HG03196 (cell line): ENCODE measurements around the gene ZNF408.
"Not testable (repeated sequence)": the region's sequence is repeated elsewhere in the genome, so short reads cannot be mapped to it uniquely, and the experiment has no call there.

Experiments used
- ATAC-seq: cut with Tn5 transposase; IDR thresholded peaks from one replicate; pipeline ENCODE4 v1.9.1; 2021; ENCODE audit not compliant: unreplicated experiment

Gene ZNF408

GRCh38 chr11:46696212-46696558 lies 4.6 kb upstream of the ZNF408 start:
- ATAC-seq = no peak

GRCh38 chr11:46697303-46697702 lies 3.5 kb upstream of the ZNF408 start:
- no peak for ATAC-seq

GRCh38 chr11:46697723-46698122 lies 3.1 kb upstream of the ZNF408 start:
- no peak for ATAC-seq

GRCh38 chr11:46698597-46698996 lies 2.2 kb upstream of the ZNF408 start:
- no peak for ATAC-seq

GRCh38 chr11:46701078-46701654 lies 335 bp downstream of the ZNF408 start:
- no peak for ATAC-seq

GRCh38 chr11:46705070-46705688 lies 4.3 kb downstream of the ZNF408 start:
- ATAC-seq = no peak

- no peak for ATAC-seq
Observed at GRCh38 chr11:46706886-46707285, 6.1 kb downstream of the ZNF408 start.

- ATAC-seq = not testable (repeated sequence)
Observed at GRCh38 chr11:46709351-46709750, 8.5 kb downstream of the ZNF408 start.

GRCh38 chr11:46710821-46711269 lies 10.0 kb downstream of the ZNF408 start:
- no peak for ATAC-seq

GRCh38 chr11:46711303-46711702 lies 10.5 kb downstream of the ZNF408 start:
- no peak for ATAC-seq

- no peak for ATAC-seq
Observed at GRCh38 chr11:46712874-46713576, 12.2 kb downstream of the ZNF408 start.

- ATAC-seq = not testable (repeated sequence)
Observed at GRCh38 chr11:46717825-46718154, 17.0 kb downstream of the ZNF408 start.

GRCh38 chr11:46718155-46719019 lies 17.6 kb downstream of the ZNF408 start:
- ATAC-seq = no peak

- no peak for ATAC-seq
Observed at GRCh38 chr11:46719048-46719542, 18.3 kb downstream of the ZNF408 start, which contains the start of gene F2. TSS of gene F2 (plus strand) at chr11:46719213. CDS start at chr11:46719236, 23 bp downstream.

- no peak for ATAC-seq
Observed at GRCh38 chr11:46719543-46720218, 18.9 kb downstream of the ZNF408 start.

- no peak for ATAC-seq
Observed at GRCh38 chr11:46721286-46721685, 20.5 kb downstream of the ZNF408 start.

- ATAC-seq = no peak
Observed at GRCh38 chr11:46722566-46723358, 21.9 kb downstream of the ZNF408 start.

GRCh38 chr11:46723359-46723680 lies 22.5 kb downstream of the ZNF408 start:
- ATAC-seq = no peak

- no peak for ATAC-seq
Observed at GRCh38 chr11:46724088-46724487, 23.3 kb downstream of the ZNF408 start.
